Stomach (tissue), 9 donors: ENCODE data around the gene KIAA1217. TPM values are rescaled to one million over a fixed set of nuclear protein-coding genes. Genes with fewer than 3 reads are reported as not detected.

Experiments
- DNase-seq, 2 donors: peaks; one replicate each; pipeline versions ENCODE4 v3.0.0 to v3.0.0-alpha.2; 2013 to 2019
- H3K27ac ChIP-seq, 5 donors: fragments of 200-600 bp in 4 of 5; sonication (generic) in 4 of 5; one replicate each; pipeline ENCODE4 v1.5.1; 2013 to 2019; ENCODE audit warnings: mild to moderate bottlenecking in 1 of 5, moderate library complexity in 1 of 5
- H3K27me3 ChIP-seq, 3 donors: fragments of 200-600 bp; sonication (generic); one replicate each; pipeline ENCODE4 v1.5.1; 2017 to 2019; ENCODE audit warnings: mixed run types in 1 of 3
- H3K36me3 ChIP-seq, 4 donors: fragments of 200-600 bp; sonication (generic); 1 replicate in 3 of 4; 2 replicates in 1 of 4; pipeline ENCODE4 v1.5.1; 2016 to 2019
- H3K4me1 ChIP-seq, 4 donors: fragments of 200-600 bp; sonication (generic); one replicate each; pipeline ENCODE4 v1.5.1; 2016 to 2019
- H3K4me3 ChIP-seq, 4 donors: fragments of 200-600 bp; sonication (generic) in 3 of 4; one replicate each; pipeline ENCODE4 v1.5.1; 2016 to 2019; ENCODE audit warnings: mild to moderate bottlenecking in 1 of 4
- H3K9me3 ChIP-seq, 4 donors: fragments of 200-600 bp; sonication (generic); one replicate each; pipeline ENCODE4 v1.5.1; 2016 to 2019
- EP300 ChIP-seq: sonication (generic); formaldehyde crosslinking; IDR thresholded peaks from one replicate; pipeline ENCODE4 v1.6.1; 2017; ENCODE audit warnings: antibody characterized with exemption
- POLR2A ChIP-seq, 4 donors: fragments of 450-650 bp; IDR thresholded peaks; one replicate each; pipeline ENCODE4 v1.6.1; 2016; ENCODE audit warnings: antibody characterized with exemption in 4 of 4, control low read depth in 2 of 4, mild to moderate bottlenecking in 1 of 4, moderate library complexity in 1 of 4
- POLR2AphosphoS5 ChIP-seq, 3 donors: sonication (generic); formaldehyde crosslinking; IDR thresholded peaks; one replicate each; pipeline ENCODE4 v1.6.1; 2016; ENCODE audit warnings: antibody characterized with exemption in 3 of 3
- WGBS, 5 donors: extraction: QIAGEN DNeasy Blood & Tissue Kit in 3 of 5; methylation state at CpG; one replicate each; pipeline versions ENCODE4 v1.1.5 to v1.1.7; 2013 to 2018; 5-methylcytosine and 5-hydroxymethylcytosine counted together
- intact Hi-C: fragments of 100-400 bp; cut with DNase I; formaldehyde crosslinking; loops from one replicate; pipeline ENCODE4 v1.15.1; 2023; ENCODE audit warnings: low total_unique reads
- polyA plus RNA-seq, 3 donors: library from polyadenylated mRNA; stranded (reverse); fragments of 200-250 nt; gene quantifications; one replicate each; pipeline ENCODE4 v1.2.3, GENCODE V29; 2013
- total RNA-seq, 5 donors: library from RNA; depleted of rRNA; stranded (reverse); fragments of >200 nt; gene quantifications; one replicate each; pipeline versions ENCODE4 v1.1.0 to v1.2.3, GENCODE V29; 2014 to 2016
- TF ChIP-seq, protein P1 (sequence below), 7 experiments: fragments of 450-650 bp in 4 of 7; fragments of 200-600 bp in 3 of 7; sonication (generic) in 3 of 7; IDR thresholded peaks; one replicate each; pipeline ENCODE4 v1.5.1; 2016 to 2019; ENCODE audit warnings: antibody characterized with exemption in 7 of 7, control low read depth in 2 of 7, mild to moderate bottlenecking in 1 of 7
- donor health status: healthy with polysubstance abuse.
- donor health status: Bipolar disorder and iron deficiency.
- donor health status: healthy.

Gene KIAA1217
- total and polyA plus RNA-seq, 8 donors: 6.2 to 112 (median 24.6) TPM

DNA sequence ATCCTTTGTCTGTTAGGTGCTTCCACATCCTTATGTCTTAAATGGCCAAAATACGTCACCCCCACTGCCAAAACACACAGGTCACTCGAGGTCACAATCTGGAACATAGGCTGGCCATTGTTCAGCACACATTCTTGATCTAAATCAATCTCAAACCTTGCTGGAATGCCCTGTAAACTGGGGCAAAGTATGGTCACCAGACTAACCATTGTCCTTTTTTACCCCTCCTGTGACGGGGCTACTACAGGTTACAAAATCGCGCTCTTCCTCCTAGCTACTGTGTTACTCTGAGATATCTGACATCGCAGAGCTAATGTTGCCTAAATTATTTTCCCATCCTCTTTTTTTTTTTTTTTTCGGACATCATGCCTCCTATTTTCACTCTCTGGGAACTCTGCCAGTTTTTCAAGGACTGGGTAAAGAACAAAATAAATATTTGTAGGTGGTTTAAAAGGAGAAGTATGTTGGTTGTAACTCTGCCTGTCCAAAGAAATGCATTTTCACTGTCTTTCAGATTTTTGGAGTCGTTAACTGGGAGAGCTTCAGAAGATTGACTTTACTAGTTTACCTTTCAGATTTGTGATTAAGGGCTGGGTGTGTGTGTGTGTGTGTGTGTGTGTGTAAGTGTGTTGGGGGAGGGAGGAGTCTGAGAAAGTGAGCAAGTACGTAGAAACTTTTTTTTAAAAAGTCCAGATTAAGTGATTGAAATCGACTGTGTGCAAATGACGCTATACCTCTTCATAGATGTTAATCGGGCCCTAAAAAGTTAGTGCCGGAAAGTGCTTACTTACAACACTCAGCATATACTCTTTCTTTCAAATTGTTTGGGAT is 942 bp upstream of the KIAA1217 start:
- TF ChIP-seq POLR2A (IDR thresholded peaks at IDR 0.05) (no peak), POLR2AphosphoS5 (IDR thresholded peaks at IDR 0.05) (peak in 1 of 3 donors; percentile 35), EP300 (no peak)
- TF ChIP-seq, protein P1, sequence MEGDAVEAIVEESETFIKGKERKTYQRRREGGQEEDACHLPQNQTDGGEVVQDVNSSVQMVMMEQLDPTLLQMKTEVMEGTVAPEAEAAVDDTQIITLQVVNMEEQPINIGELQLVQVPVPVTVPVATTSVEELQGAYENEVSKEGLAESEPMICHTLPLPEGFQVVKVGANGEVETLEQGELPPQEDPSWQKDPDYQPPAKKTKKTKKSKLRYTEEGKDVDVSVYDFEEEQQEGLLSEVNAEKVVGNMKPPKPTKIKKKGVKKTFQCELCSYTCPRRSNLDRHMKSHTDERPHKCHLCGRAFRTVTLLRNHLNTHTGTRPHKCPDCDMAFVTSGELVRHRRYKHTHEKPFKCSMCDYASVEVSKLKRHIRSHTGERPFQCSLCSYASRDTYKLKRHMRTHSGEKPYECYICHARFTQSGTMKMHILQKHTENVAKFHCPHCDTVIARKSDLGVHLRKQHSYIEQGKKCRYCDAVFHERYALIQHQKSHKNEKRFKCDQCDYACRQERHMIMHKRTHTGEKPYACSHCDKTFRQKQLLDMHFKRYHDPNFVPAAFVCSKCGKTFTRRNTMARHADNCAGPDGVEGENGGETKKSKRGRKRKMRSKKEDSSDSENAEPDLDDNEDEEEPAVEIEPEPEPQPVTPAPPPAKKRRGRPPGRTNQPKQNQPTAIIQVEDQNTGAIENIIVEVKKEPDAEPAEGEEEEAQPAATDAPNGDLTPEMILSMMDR (IDR thresholded peaks at IDR 0.05): peak in 1 of 7 experiments; percentile 3
- H3K4me3 ChIP-seq: peak overlapping the region; percentile 45 to 58 (median 52)
- 17 to 31% (median 24%) methylated on average over 13 of the region's 13 CpGs for WGBS, 5 donors
- peak; percentile 36 to 77 for DNase-seq
- intact Hi-C loops: loop anchor here (10.0 kb wide), 1 partner anchor 147 kb away; no protein-coding TSS in a partner anchor
- H3K27me3 ChIP-seq: no peaks in the 10 kb centered on the region
- H3K4me1 ChIP-seq: peaks cover 12 to 32% (median 29%) of the 10 kb centered on the region in 4 donors
- peak overlapping the region; percentile 62 to 91 (median 78) for H3K27ac ChIP-seq
- no peaks in the 10 kb centered on the region for H3K9me3 ChIP-seq
- no peaks in the 10 kb centered on the region for H3K36me3 ChIP-seq

DNA sequence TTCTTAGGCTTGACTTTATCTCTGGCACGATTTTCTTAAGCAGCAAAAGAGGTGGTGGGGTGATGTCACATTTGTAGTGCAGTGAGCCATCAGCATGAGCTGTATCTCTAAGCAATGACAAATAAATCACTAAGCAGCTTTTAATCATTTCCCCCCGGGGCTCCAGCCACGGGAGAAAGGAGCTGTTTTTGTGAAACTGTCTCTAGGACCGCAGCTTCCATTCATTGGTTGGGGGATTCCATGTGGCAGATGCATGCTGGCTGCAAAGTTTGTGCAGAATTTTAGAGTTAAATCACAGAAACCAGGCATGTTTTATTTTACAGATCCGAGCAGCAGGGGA is 464 bp downstream of the KIAA1217 start:
- Histone ChIP-seq H3K27me3 (no peaks in the 10 kb centered on the region), H3K36me3 (no peaks in the 10 kb centered on the region), H3K4me1 (peaks cover 12 to 35% (median 31%) of the 10 kb centered on the region in 4 donors), H3K27ac (peak overlapping the region in 4 of 5 donors; percentile 78 to 91 (median 82)), H3K9me3 (no peaks in the 10 kb centered on the region), H3K4me3 (peak overlapping the region; percentile 45 to 58 (median 52))
- WGBS, 5 donors: 1 to 3% (median 2%) methylated on average over 5 of the region's 5 CpGs
- DNase-seq: peak in 1 of 2 donors; percentile 51
- intact Hi-C loops: loop anchor here (10.0 kb wide), 1 partner anchor 145 kb away; no protein-coding TSS in a partner anchor
- TF ChIP-seq POLR2A (IDR thresholded peaks at IDR 0.05): no peak
- no peak for TF ChIP-seq EP300
- no peak for TF ChIP-seq POLR2AphosphoS5 (IDR thresholded peaks at IDR 0.05)
- TF ChIP-seq, protein P1 (IDR thresholded peaks at IDR 0.05): no peak

DNA sequence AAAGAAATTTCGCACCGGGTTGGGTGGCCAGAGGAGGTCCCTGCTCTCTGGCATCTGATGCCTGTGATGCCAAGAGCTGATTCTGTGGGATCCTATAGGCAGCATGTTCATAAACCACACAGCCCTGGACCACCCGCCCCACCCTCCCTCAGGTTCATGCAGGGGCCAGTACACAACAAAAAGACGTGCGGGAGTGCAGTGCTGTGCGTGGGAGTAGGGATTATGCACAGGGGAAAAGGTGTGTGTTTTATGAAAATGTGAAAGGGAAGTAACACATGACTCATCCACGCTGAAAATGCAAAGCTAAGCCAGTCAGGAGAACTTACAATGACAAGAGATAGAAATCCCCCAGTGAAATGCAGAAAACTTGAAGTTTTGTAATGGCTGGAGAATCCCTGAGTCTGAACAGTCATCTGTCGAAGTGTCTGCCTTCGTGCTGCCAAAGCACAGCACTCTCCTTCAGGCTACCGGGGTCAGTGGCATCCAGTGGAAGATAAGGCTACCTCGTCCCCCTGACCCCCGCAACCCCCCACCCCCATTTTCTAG is 1.1 kb downstream of the KIAA1217 start:
- H3K36me3 ChIP-seq: no peaks in the 10 kb centered on the region
- WGBS, 5 donors: 13 to 23% (median 18%) methylated on average over 12 of the region's 12 CpGs
- no peaks in the 10 kb centered on the region for H3K27me3 ChIP-seq
- H3K4me3 ChIP-seq: peak overlapping the region; percentile 45 to 58 (median 52)
- H3K27ac ChIP-seq: peak overlapping the region in 4 of 5 donors; percentile 78 to 91 (median 82)
- H3K4me1 ChIP-seq: peaks cover 17 to 41% (median 34%) of the 10 kb centered on the region in 4 donors
- TF ChIP-seq POLR2A (IDR thresholded peaks at IDR 0.05): no peak
- TF ChIP-seq POLR2AphosphoS5 (IDR thresholded peaks at IDR 0.05): peak in 1 of 3 donors; percentile 20
- DNase-seq: peak in 1 of 2 donors; percentile 75
- no peaks in the 10 kb centered on the region for H3K9me3 ChIP-seq
- intact Hi-C loops: loop anchor here (10.0 kb wide), 1 partner anchor 145 kb away; no protein-coding TSS in a partner anchor

DNA sequence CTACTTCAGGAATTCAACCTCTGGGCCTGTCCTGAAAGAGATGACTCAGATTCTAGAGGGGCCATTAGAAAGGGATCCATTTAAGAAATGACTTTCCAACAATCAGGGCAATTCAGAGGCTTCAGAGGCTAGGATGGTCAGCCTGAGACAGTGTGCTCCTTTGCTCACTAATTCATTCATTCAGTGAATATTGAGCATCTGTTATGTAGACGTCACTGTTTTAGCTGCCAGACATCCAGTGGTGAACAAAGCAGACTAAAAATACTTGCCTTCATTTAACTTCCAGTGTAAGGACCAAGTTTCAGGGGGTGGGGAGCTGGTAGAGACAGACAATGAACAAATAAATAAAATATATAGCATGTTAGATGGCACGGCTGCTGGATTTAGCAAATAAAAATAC is 1.6 kb downstream of the KIAA1217 start:
- TF ChIP-seq POLR2AphosphoS5 (IDR thresholded peaks at IDR 0.05) (no peak), EP300 (no peak), POLR2A (IDR thresholded peaks at IDR 0.05) (no peak)
- TF ChIP-seq, protein P1 (IDR thresholded peaks at IDR 0.05): no peak
- H3K4me1 ChIP-seq: peaks cover 22 to 46% (median 36%) of the 10 kb centered on the region in 4 donors
- peak overlapping the region in 4 of 5 donors; percentile 78 to 91 (median 82) for H3K27ac ChIP-seq
- no peaks in the 10 kb centered on the region for H3K27me3 ChIP-seq
- WGBS, 5 donors: 70 to 84% (median 74%) methylated on average over 2 of the region's 2 CpGs
- peak overlapping the region in 3 of 4 donors; percentile 45 to 58 (median 56) for H3K4me3 ChIP-seq
- peak in 1 of 2 donors; percentile 25 for DNase-seq
- no peaks in the 10 kb centered on the region for H3K9me3 ChIP-seq
- H3K36me3 ChIP-seq: no peaks in the 10 kb centered on the region
- intact Hi-C loops: no loop called here
